Uterus (tissue), 2 donors: ENCODE data around the gene EPS15.
"Not testable (repeated sequence)": the region's sequence is repeated elsewhere in the genome, so short reads cannot be mapped to it uniquely, and the experiment has no call there.

Source experiments
- CTCF ChIP-seq, 4 experiments: fragments of 200-600 bp in 2 of 4; fragments of 450-650 bp in 2 of 4; sonication (generic) in 2 of 4; IDR thresholded peaks; one replicate each; pipeline ENCODE4 v1.5.1; 2016 to 2019; ENCODE audit warnings: antibody characterized with exemption in 4 of 4, mild to moderate bottlenecking in 2 of 4, moderate library complexity in 1 of 4
- POLR2A ChIP-seq, 2 donors: fragments of 450-650 bp; IDR thresholded peaks; one replicate each; pipeline ENCODE4 v1.6.1; 2016; ENCODE audit warnings: antibody characterized with exemption in 2 of 2, mild to moderate bottlenecking in 1 of 2, moderate library complexity in 1 of 2

DNA sequence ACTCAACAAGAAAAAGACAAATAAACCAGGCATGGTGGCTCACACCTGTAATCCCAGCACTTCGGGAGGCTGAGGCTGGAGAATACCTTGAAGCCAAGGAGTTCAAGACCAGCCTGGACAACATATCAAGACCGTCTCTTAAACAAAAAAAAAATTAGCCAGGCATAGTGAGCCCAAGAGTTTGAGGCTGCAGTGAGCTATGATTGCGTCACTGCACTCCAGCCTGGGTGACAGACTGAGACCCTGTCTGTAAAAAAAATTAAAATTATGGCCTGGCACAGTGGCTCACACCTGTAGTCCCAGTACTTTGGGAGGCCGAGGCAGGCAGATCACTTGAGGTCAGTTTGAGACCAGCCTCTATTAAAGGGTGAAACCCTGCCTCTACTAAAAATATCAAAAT, 11.4 kb upstream of the EPS15 start:
- TF ChIP-seq CTCF, POLR2A (IDR thresholded peaks at IDR 0.05): not testable (repeated sequence)
